Vagina (tissue), 2 donors: ENCODE data around the gene THADA.

Source experiments
- CTCF ChIP-seq, 3 experiments: fragments of 450-650 bp in 2 of 3; fragments of 200-600 bp in 1 of 3; sonication (generic) in 1 of 3; IDR thresholded peaks; one replicate each; pipeline ENCODE4 v1.5.1; 2017 to 2019; ENCODE audit warnings: antibody characterized with exemption in 3 of 3, mild to moderate bottlenecking in 2 of 3, moderate library complexity in 2 of 3
- POLR2A ChIP-seq, 2 donors: fragments of 450-650 bp; IDR thresholded peaks; one replicate each; pipeline ENCODE4 v1.6.1; 2017; ENCODE audit warnings: antibody characterized with exemption in 2 of 2, mild to moderate bottlenecking in 2 of 2, moderate library complexity in 2 of 2

GRCh38 chr2:43265001-43265400 lies 330.8 kb downstream of the THADA start:
- TF ChIP-seq POLR2A (IDR thresholded peaks at IDR 0.05) (no peak), CTCF (IDR thresholded peaks at IDR 0.05) (no peak)
